Prostate gland (tissue), 2 donors: ENCODE measurements around the gene KCNMB4. TPM values are rescaled to one million over a fixed set of nuclear protein-coding genes. Genes with fewer than 3 reads are reported as not detected.

ENCODE experiments used
- DNase-seq: peaks from one replicate; pipeline ENCODE4 v3.0.0-alpha.2; 2019; ENCODE audit warnings: low spot score
- H3K27ac ChIP-seq, 2 donors: fragments of 200-600 bp; sonication (generic); 2 replicates each; pipeline ENCODE4 v1.5.1; 2017 to 2019
- H3K27me3 ChIP-seq: fragments of 200-600 bp; sonication (generic); replicated peaks from 2 replicates; pipeline ENCODE4 v1.5.1; 2019; ENCODE audit not compliant: insufficient read depth
- H3K36me3 ChIP-seq, 2 donors: fragments of 200-600 bp; sonication (generic); 1 replicate in 1 of 2; 2 replicates in 1 of 2; pipeline versions ENCODE4 v1.5.1 to v1.8.1; 2017 to 2019
- H3K4me1 ChIP-seq: fragments of 200-600 bp; sonication (generic); replicated peaks from 2 replicates; pipeline ENCODE4 v1.5.1; 2019
- H3K4me3 ChIP-seq, 2 donors: fragments of 200-600 bp; sonication (generic); 2 replicates each; pipeline ENCODE4 v1.5.1; 2017 to 2019
- H3K9me3 ChIP-seq: fragments of 200-600 bp; sonication (generic); 2 replicates; pipeline ENCODE4 v1.5.1; 2017
- CTCF ChIP-seq, 4 experiments: fragments of 200-600 bp in 2 of 4; fragments of 450-650 bp in 2 of 4; sonication (generic) in 2 of 4; IDR thresholded peaks; 1 replicate in 3 of 4; 2 replicates in 1 of 4; pipeline ENCODE4 v1.5.1; 2016 to 2019; ENCODE audit warnings: antibody characterized with exemption in 4 of 4, mild to moderate bottlenecking in 2 of 4, moderate library complexity in 2 of 4
- POLR2A ChIP-seq: fragments of 450-650 bp; IDR thresholded peaks from one replicate; pipeline ENCODE4 v1.6.1; 2016; ENCODE audit warnings: antibody characterized with exemption, mild to moderate bottlenecking
- POLR2AphosphoS5 ChIP-seq: sonication (generic); formaldehyde crosslinking; IDR thresholded peaks from one replicate; pipeline ENCODE4 v1.6.1; 2017; ENCODE audit warnings: antibody characterized with exemption
- WGBS: methylation state at CpG from one replicate; pipeline ENCODE4 v1.1.5; 2018; 5-methylcytosine and 5-hydroxymethylcytosine counted together
- intact Hi-C: fragments of 100-400 bp; cut with DNase I; formaldehyde crosslinking; loops from one replicate; pipeline ENCODE4 v1.14.2; 2022
- total RNA-seq, 2 donors: library from RNA; depleted of rRNA; stranded (reverse); fragments of >200 nt; gene quantifications; one replicate each; pipeline ENCODE4 v1.1.0, GENCODE V29; 2016

Gene KCNMB4
- total RNA-seq, 2 donors from 2014 or later: 1.5 to 4.8 TPM

DNA sequence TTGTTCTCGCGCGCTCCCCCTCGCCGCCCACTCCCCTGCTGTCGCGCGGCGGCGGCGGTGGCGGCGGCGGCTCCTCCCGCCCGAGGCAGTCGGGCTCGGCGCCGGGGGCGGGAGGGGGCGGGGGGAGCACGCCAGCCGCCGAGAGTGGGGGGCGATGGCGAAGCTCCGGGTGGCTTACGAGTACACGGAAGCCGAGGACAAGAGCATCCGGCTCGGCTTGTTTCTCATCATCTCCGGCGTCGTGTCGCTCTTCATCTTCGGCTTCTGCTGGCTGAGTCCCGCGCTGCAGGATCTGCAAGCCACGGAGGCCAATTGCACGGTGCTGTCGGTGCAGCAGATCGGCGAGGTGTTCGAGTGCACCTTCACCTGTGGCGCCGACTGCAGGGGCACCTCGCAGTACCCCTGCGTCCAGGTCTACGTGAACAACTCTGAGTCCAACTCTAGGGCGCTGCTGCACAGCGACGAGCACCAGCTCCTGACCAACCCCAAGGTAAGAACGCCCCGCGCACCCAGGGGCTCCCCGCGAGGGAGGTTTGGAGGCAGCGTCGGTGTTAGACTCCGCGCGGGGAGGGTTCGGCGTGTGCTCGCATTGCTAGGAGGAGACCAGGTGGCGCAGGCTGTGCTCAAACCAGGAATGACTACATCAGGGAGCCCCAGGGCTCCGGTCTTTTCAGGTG lies 629 bp downstream of the KCNMB4 start:
- peak; percentile 24 for DNase-seq
- under 1% methylated on average over 35 of the region's 69 CpGs for WGBS

DNA sequence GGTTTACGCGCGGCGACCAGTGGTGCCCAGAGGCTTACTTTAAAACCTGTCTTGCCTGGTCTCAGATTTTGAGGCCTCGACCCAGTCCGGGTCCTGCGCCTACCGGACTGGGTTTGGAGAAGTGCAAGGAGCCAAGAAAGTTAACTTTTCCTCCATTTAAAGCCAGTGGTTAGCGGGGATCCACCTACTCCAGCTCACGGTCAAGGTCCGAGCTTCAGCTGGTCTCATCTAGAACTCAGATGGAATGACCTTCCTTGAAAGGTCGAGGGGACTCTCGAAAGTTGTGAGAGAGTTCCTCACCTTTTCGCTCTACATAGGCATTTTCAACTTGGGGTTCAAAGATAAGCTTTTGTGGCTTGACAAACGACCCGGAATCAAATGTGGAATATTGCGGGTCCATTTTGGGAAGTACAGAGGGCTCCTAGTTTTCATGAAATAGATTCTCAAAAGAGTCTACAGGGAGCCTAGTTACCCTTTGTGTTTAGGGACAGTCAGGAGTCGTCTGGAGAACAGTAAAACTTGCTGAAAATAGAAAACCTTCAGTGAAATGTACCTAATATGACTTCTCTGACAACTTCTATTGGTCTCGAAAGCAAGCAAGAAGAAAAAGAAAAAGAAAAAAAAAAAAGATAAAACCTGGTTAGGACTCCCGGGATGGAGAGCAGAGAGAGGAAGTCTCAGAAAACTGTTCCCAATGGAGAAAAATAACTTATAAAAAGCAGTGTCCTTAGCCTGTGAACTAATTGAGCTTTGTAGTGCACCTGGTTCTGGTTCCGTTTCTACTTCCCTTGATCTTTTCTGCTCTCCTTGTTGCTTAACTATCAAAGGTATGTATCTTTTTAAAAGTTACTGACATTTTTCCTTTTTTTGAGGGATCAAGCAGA lies 1.4 kb downstream of the KCNMB4 start:
- Histone ChIP-seq H3K9me3 (no peaks in the 10 kb centered on the region), H3K27ac (peak overlapping the region in 1 of 2 donors; percentile 4), H3K4me3 (peak overlapping the region; percentile 54 to 79), H3K4me1 (no peaks in the 10 kb centered on the region), H3K27me3 (no peaks in the 10 kb centered on the region), H3K36me3 (no peaks in the 10 kb centered on the region)
- intact Hi-C loops: no loop called here
- TF ChIP-seq POLR2AphosphoS5 (no peak), CTCF (IDR thresholded peaks at IDR 0.05) (no peak), POLR2A (no peak)
- DNase-seq: no peak
- 16% methylated on average over 21 of the region's 21 CpGs for WGBS

More for the DNA sequence above, 629 bp downstream of the KCNMB4 start:
- no peaks in the 10 kb centered on the region for H3K36me3 ChIP-seq
- H3K4me3 ChIP-seq: peak overlapping the region; percentile 54 to 79
- H3K4me1 ChIP-seq: no peaks in the 10 kb centered on the region
- no peaks in the 10 kb centered on the region for H3K9me3 ChIP-seq
- intact Hi-C loops: no loop called here
- no peaks in the 10 kb centered on the region for H3K27me3 ChIP-seq
- H3K27ac ChIP-seq: peak overlapping the region in 1 of 2 donors; percentile 4
- TF ChIP-seq POLR2A (no peak), CTCF (IDR thresholded peaks at IDR 0.05) (no peak), POLR2AphosphoS5 (no peak)

DNA sequence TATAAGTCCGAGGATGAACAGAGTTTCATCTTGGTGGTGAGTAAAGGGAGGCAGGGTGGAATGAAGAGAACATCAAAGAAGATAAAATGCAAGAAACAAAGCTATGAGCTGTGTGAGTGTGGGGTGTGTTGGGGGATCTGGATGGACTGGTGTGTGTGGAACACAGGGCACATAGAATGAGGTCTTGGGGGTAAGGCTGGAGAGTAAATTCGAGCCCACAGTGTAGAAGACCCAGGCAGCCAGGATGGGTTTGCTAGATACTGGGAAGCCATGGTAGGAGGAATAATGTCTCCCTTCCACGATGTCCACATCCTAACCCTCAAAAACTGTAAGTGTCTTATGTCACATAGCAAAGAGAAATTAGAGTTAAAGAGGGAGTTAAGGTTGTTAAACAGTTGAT lies 6.8 kb downstream of the KCNMB4 start:
- H3K4me3 ChIP-seq: no peak overlapping the region
- TF ChIP-seq CTCF (IDR thresholded peaks at IDR 0.05): no peak
- TF ChIP-seq POLR2A: no peak
- TF ChIP-seq POLR2AphosphoS5: no peak
- DNase-seq: no peak
- H3K36me3 ChIP-seq: no peaks in the 10 kb centered on the region
- no peak overlapping the region for H3K27ac ChIP-seq
- WGBS: 88% methylated on average over 3 of the region's 3 CpGs
- H3K9me3 ChIP-seq: no peaks in the 10 kb centered on the region
- H3K4me1 ChIP-seq: no peaks in the 10 kb centered on the region
- intact Hi-C loops: no loop called here
- no peaks in the 10 kb centered on the region for H3K27me3 ChIP-seq

- H3K4me1 ChIP-seq: no peaks in the 10 kb centered on the region
- intact Hi-C loops: no loop called here
- H3K36me3 ChIP-seq: no peaks in the 10 kb centered on the region
- H3K27ac ChIP-seq: no peak overlapping the region
- H3K9me3 ChIP-seq: no peaks in the 10 kb centered on the region
- H3K4me3 ChIP-seq: no peak overlapping the region
- no peak for DNase-seq
- 93% methylated on average over 1 of the region's 1 CpG for WGBS
- no peaks in the 10 kb centered on the region for H3K27me3 ChIP-seq
- TF ChIP-seq POLR2AphosphoS5 (no peak), POLR2A (no peak)
Measured at GRCh38 chr12:70379846-70380245, 13.8 kb downstream of the KCNMB4 start.

GRCh38 chr12:70383484-70383883 lies 17.4 kb downstream of the KCNMB4 start:
- Histone ChIP-seq H3K4me3 (no peak overlapping the region), H3K27ac (no peak overlapping the region), H3K27me3 (no peaks in the 10 kb centered on the region), H3K9me3 (no peaks in the 10 kb centered on the region), H3K4me1 (no peaks in the 10 kb centered on the region), H3K36me3 (no peaks in the 10 kb centered on the region)
- no peak for DNase-seq
- TF ChIP-seq CTCF (IDR thresholded peaks at IDR 0.05) (no peak), POLR2A (no peak), POLR2AphosphoS5 (no peak)
- 99% methylated on average over 4 of the region's 4 CpGs for WGBS
- intact Hi-C loops: no loop called here
